ENCODE data around the gene HNRNPLL. TPM values are rescaled to one million over a fixed set of nuclear protein-coding genes. Genes with fewer than 3 reads are reported as not detected.

HNRNPLL gene
- total and polyA plus RNA-seq, 4 donors: 7.7 to 18.3 (median 13.1) TPM

DNA sequence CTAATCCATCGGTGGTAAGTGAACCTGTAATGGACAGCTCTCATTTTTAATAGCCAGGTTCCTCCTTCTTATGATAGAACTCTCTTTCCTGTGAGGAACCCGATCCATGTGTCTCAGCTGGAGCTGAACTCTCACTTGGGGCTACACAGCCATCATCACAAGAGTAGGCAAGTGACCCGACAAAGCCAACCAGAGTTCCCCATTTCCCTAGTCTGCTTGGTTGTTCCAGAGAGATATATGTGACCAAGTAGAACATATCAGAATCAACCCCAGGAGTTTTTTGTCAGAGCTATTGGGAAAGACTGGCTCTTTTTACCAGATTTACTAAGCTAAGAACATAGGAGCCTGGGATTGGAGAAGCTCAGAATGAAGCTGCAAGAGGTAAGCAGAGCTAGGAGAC, 14.6 kb upstream of the HNRNPLL start:
- no peaks in the 10 kb centered on the region for H3K9me3 ChIP-seq (ENCODE audit: control insufficient read depth in 4 of 4, low read length in 3 of 4)
- H3K36me3 ChIP-seq (ENCODE audit: control insufficient read depth in 4 of 4, insufficient read depth in 3 of 4, low read depth in 1 of 4, low read length in 3 of 4): no peaks in the 10 kb centered on the region
- H3K27ac ChIP-seq (ENCODE audit: low read depth in 1 of 2, low read length in 2 of 2): no peak overlapping the region
- no peak overlapping the region for H3K4me3 ChIP-seq (ENCODE audit: low read depth in 1 of 3, low read length in 3 of 3)
- 94% methylated on average over 3 of the region's 3 CpGs for WGBS
- no peak for DNase-seq (ENCODE audit: low spot score)
- no peaks in the 10 kb centered on the region for H3K27me3 ChIP-seq (ENCODE audit: control insufficient read depth in 4 of 4, insufficient read depth in 4 of 4, low read length in 3 of 4)
- H3K4me1 ChIP-seq (ENCODE audit: control insufficient read depth in 4 of 4, insufficient read depth in 4 of 4, low read length in 3 of 4): no peaks in the 10 kb centered on the region
- H3K9ac ChIP-seq (ENCODE audit: low read depth in 1 of 2, low read length in 2 of 2): no peak overlapping the region
- TF ChIP-seq RAD21 (IDR thresholded peaks at IDR 0.05) (no peak), SP1 (IDR thresholded peaks at IDR 0.05) (no peak), FOXA1 (IDR thresholded peaks at IDR 0.05) (no peak), JUND (IDR thresholded peaks at IDR 0.05) (no peak), TAF1 (conservative IDR thresholded peaks at IDR 0.05) (no peak), HNF4G (IDR thresholded peaks at IDR 0.05) (no peak), HNF4A (conservative IDR thresholded peaks at IDR 0.05) (no peak), RXRA (IDR thresholded peaks at IDR 0.05) (no peak), YY1 (IDR thresholded peaks at IDR 0.05) (no peak), EGR1 (IDR thresholded peaks at IDR 0.05; ENCODE audit: low read depth in 2 of 2) (no peak), NR2F2 (IDR thresholded peaks at IDR 0.05) (no peak), GABPA (IDR thresholded peaks at IDR 0.05 in 1 of 2, conservative IDR thresholded peaks at IDR 0.05 in 1 of 2) (no peak), FOXA2 (IDR thresholded peaks at IDR 0.05) (no peak)
- TF ChIP-seq, protein P1, sequence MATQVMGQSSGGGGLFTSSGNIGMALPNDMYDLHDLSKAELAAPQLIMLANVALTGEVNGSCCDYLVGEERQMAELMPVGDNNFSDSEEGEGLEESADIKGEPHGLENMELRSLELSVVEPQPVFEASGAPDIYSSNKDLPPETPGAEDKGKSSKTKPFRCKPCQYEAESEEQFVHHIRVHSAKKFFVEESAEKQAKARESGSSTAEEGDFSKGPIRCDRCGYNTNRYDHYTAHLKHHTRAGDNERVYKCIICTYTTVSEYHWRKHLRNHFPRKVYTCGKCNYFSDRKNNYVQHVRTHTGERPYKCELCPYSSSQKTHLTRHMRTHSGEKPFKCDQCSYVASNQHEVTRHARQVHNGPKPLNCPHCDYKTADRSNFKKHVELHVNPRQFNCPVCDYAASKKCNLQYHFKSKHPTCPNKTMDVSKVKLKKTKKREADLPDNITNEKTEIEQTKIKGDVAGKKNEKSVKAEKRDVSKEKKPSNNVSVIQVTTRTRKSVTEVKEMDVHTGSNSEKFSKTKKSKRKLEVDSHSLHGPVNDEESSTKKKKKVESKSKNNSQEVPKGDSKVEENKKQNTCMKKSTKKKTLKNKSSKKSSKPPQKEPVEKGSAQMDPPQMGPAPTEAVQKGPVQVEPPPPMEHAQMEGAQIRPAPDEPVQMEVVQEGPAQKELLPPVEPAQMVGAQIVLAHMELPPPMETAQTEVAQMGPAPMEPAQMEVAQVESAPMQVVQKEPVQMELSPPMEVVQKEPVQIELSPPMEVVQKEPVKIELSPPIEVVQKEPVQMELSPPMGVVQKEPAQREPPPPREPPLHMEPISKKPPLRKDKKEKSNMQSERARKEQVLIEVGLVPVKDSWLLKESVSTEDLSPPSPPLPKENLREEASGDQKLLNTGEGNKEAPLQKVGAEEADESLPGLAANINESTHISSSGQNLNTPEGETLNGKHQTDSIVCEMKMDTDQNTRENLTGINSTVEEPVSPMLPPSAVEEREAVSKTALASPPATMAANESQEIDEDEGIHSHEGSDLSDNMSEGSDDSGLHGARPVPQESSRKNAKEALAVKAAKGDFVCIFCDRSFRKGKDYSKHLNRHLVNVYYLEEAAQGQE (IDR thresholded peaks at IDR 0.05): no peak
- TF ChIP-seq, protein P2, sequence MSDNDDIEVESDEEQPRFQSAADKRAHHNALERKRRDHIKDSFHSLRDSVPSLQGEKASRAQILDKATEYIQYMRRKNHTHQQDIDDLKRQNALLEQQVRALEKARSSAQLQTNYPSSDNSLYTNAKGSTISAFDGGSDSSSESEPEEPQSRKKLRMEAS (IDR thresholded peaks at IDR 0.05): no peak
- TF ChIP-seq, protein P3, sequence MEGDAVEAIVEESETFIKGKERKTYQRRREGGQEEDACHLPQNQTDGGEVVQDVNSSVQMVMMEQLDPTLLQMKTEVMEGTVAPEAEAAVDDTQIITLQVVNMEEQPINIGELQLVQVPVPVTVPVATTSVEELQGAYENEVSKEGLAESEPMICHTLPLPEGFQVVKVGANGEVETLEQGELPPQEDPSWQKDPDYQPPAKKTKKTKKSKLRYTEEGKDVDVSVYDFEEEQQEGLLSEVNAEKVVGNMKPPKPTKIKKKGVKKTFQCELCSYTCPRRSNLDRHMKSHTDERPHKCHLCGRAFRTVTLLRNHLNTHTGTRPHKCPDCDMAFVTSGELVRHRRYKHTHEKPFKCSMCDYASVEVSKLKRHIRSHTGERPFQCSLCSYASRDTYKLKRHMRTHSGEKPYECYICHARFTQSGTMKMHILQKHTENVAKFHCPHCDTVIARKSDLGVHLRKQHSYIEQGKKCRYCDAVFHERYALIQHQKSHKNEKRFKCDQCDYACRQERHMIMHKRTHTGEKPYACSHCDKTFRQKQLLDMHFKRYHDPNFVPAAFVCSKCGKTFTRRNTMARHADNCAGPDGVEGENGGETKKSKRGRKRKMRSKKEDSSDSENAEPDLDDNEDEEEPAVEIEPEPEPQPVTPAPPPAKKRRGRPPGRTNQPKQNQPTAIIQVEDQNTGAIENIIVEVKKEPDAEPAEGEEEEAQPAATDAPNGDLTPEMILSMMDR (IDR thresholded peaks at IDR 0.05; ENCODE audit: low read depth, low read length, missing input control): no peak
- TF ChIP-seq, protein P4, sequence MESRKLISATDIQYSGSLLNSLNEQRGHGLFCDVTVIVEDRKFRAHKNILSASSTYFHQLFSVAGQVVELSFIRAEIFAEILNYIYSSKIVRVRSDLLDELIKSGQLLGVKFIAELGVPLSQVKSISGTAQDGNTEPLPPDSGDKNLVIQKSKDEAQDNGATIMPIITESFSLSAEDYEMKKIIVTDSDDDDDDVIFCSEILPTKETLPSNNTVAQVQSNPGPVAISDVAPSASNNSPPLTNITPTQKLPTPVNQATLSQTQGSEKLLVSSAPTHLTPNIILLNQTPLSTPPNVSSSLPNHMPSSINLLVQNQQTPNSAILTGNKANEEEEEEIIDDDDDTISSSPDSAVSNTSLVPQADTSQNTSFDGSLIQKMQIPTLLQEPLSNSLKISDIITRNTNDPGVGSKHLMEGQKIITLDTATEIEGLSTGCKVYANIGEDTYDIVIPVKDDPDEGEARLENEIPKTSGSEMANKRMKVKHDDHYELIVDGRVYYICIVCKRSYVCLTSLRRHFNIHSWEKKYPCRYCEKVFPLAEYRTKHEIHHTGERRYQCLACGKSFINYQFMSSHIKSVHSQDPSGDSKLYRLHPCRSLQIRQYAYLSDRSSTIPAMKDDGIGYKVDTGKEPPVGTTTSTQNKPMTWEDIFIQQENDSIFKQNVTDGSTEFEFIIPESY (IDR thresholded peaks at IDR 0.05): no peak
- TF ChIP-seq, protein P5, sequence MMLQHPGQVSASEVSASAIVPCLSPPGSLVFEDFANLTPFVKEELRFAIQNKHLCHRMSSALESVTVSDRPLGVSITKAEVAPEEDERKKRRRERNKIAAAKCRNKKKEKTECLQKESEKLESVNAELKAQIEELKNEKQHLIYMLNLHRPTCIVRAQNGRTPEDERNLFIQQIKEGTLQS (IDR thresholded peaks at IDR 0.05): no peak

Measured in liver (tissue), 9 donors.